Fibroblast of pulmonary artery (primary cell): Measurements from ENCODE around the gene MAP3K6.

ENCODE experiments used
- DNase-seq: peaks from one replicate; pipeline ENCODE4 v3.0.0-alpha.2; 2010; ENCODE audit warnings: low read depth
- H3K4me3 ChIP-seq: replicated peaks from 2 replicates; pipeline ENCODE4 v1.5.1; 2011; ENCODE audit warnings: low read depth, mild to moderate bottlenecking, control low read depth, low read length, moderate library complexity
- CTCF ChIP-seq: IDR thresholded peaks from 2 replicates; pipeline ENCODE4 v1.5.1; 2011; ENCODE audit warnings: mild to moderate bottlenecking, control low read depth, low read length, inconsistent platforms; ENCODE audit errors: missing control alignments

Gene MAP3K6

GRCh38 chr1:27307874-27308598, 58.7 kb downstream of the MAP3K6 start:
- TF ChIP-seq CTCF: no peak
- no peak overlapping the region for H3K4me3 ChIP-seq
- no peak for DNase-seq

DNA sequence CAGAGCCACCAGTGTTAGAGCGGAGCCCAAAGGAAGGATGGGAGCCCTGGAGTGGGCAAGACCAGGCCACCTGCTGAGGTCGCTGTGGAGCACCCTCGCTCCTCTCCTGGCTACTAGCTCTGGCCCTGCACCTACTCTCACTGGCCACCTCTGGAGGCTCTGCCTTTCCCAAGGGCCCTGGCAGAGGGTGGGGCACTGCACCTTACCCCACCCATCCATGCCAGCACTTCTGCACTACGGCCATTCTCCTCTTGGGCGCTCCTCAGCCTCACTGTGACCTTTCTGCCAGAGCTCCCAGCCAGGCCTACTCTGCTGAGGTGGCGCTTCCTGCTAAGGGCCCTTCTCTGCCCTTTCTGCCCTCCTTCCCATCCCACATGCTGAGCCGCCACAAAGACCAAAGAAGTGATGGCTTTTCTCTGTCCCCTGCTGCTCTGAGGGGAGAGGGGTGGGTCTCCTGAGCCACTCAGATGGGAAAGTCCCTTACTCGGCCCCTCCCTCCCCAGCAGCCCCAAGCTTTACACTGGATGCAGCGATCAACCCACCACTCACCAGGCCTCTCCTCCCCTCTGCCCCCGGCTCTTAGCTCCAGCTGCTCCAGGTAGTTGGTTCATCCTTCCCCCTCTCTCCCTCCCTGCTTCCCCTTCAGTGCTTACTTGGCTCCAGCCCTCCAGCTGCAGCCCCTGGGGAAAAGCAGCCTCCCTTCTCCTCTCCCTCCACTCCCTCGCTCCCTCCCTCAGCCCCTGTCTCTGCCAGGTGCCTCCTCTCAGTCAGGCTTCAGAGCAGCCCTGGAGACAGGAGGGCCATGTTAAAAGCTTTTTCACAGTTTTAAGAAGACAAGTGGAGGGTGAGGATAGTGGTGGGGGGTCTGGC, 59.6 kb downstream of the MAP3K6 start:
- no peak for DNase-seq
- TF ChIP-seq CTCF: no peak
- no peak overlapping the region for H3K4me3 ChIP-seq

- no peak for DNase-seq
- no peak for TF ChIP-seq CTCF
- no peak overlapping the region for H3K4me3 ChIP-seq
These were observed 60.7 kb downstream of the MAP3K6 start for GRCh38 chr1:27306071-27306470.
